ENCODE results near the gene ETV3.
A peak's percentile ranks its signal among the peaks of the same experiment; 100 is the strongest.

The ETV3 gene

DNA sequence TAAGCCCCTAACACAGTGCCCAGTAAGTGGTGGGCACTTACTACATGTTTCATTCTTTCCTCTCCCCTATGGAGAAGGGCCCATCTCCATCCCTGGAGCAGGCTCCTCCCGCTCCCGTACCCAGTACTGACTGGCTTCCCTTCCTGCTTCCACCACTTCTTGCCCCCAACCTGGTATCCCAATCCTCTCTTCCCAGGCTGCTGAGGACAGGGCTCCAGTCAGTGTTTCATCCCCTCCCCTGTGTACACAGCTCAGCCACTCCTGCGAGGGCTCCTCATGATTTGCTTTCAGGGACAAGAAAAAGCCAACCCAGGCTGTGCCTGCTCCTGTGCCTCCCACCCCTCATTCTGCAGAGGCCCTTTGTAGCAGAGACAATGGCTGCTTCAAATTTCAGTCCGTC lies 20.8 kb upstream of the ETV3 start:
- no peak for DNase-seq

DNA sequence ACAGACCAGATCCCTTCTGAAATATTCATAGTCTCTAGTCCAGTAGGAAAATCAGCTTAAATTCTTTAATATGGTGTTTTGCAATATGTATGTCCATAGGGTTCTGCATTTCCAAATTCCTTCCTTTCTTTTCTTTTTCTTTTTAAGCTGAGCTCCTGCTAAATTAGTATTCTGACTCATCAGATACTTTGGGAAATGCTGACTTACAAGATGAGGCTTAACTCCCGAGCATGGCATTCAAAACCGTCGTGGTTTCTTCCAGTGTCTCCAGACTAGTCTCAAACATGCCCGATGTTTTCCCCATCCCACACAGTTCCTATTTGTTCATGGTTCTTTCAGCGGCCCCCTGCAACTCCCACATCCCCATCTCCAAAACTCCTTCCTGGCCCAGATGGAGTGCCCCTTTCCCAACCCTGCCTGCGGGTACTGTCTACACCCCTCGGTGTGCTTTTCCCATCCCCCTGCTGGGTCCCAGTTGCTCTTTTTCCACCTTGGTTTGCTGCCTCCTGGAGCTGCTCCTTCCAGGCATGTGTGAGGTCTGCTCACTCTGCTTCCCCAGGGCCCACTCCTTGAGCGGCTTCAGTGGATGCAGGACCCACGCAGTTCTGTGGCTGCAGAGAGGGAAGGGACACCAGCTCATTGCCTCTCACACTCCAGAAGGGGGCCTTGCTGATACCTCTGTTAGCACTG lies 19.5 kb upstream of the ETV3 start:
- no peak for DNase-seq

DNA sequence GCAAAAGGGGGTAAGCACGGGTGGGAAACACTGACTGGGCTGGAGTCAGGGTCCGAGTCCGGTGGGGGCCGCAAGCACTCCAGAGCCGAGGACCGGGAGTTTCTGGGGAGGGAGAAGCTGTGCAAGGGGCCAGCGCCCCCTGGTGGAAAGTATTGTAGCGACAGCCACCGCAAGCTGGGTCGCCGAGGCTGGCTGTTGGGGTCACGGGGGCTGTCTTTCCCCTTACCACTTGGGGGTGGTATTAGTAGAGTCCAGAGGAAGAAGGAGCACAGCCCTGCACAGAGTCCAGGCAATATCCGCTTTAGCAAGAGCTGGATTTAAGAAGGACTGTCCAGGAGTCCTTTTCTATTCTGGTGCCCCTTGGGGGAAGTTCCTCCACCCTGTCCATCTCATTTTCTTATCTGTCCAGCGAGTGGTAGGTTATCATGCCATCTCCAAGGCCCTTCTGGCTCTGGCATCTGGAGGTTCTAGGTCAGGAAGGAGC lies 17.9 kb upstream of the ETV3 start:
- DNase-seq: peak in 1 of 2 experiments; percentile 12

DNA sequence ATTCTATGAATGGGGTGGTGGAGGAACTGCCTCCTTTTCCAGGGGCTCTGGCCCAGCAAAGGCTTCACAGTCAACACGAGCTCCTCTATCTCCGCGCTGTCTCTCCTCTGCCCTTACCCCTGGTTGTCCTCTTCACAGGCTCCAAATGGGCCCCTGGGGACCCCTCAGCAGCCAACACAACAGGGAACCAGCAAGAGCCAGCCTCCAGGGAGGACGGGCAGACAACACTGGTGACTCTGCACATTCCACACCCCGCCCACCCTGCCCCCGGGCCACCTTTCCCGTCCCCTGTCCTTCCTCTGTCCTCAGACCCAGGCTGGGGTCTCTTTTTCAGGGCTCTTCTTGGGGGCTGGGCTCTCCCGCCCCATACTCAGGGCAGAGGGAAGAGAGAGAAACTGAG lies 17.5 kb upstream of the ETV3 start:
- DNase-seq: no peak

DNA sequence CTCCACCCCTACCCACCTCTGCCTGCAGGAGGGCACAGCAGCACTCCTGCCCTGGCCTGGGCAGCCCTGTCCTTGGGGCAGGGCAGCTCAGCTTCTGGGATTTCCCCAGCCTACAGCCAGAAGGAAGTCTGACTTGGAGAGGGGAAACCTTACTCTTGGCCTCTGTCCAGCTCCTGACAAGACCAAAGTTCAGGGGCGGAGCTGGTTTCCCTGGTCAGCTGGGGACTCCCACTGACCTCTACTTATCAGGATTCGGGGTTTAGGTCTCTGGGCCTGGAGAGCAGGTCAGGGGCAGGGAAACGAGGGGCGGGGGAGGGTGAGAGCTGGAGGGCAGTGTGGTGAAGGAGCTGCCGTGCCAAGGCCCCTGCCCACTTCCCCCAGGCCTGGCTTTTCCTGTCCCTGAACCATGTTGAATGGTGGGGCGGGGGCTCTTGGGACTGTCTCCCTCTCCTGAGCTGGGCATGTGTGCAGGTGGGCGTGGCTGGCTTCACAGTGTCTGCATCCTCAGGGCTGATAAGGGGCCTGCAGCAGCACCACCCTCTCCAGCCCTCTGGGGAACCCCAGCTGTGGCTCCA lies 16.8 kb upstream of the ETV3 start:
- DNase-seq: no peak

DNA sequence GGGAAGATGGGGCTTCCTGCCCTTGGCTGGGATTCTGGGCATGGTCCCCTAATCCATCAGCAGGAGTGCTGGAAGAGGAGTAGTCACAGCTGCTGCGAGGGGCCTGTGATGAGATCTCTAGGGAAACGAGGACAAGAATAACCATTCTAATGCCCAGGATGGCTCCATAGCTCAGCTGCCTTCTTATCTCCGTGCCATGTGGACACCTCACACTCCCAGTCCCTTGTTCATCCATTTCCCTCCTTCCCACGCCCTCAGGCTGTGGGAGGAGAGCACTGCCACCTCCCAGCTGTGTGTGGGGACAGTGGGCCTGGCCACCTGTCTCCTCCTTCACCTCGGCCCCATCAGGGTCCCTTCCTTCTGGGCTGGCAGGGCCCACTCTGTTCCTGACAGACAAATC lies 16.1 kb upstream of the ETV3 start:
- DNase-seq: no peak

DNA sequence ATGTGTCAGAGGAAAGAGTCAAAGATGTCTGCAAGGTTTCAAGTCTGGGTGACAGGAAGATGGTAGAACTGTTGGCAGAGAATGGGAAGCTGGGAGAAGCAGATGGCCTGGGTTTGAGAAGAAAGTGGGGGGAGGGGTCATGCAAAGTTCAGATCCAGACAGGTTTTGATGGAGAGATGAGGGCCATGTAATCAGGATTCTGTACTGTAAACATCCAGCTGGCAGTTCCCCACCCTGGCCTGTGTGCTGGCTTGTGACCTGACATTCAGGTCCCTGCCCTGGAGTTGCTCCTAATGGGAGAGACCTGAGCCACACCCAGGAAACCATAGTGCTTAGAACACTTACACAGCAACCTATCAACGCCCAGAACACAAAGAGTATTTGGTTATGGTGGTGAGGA lies 15.6 kb upstream of the ETV3 start:
- no peak for DNase-seq

DNA sequence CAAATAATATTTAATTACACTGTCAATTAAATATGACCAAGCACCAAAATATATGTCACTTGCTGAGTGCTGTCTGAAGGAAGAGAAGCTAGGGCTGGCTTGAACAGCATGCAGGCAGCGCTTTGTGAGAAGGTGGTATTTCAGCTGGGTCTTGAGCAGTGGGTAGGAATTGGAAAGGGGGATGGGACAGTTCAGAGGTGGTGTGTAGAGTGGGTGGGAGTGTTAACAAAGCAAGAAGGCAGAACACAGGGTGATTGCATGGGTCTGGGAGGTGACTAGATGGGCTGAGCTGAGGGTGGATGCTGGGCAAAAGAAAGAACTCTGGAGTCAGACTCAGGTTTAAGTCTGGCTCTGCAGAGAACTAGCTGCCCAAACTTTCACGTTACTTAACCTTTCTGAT lies 14.3 kb upstream of the ETV3 start:
- DNase-seq: no peak

DNA sequence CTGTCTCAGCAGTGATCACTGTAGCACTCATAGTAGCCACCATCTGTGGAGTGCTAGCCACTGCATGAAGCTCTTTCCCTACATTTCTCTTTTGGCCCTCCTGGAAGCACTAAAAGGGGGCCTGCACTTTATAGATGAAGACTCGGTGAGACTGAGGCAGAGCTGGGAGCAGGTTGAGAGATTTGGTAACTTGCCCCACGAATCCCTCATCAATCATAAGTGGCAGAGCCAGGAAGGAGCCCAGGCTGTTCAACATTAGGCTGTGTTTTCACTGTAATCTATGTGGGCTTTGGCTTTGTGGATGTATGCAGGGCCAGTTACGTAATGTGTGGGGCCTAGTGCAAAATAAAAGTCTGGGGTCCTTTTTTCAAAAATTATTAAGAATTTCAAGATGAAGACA lies 13.3 kb upstream of the ETV3 start:
- no peak for DNase-seq

DNA sequence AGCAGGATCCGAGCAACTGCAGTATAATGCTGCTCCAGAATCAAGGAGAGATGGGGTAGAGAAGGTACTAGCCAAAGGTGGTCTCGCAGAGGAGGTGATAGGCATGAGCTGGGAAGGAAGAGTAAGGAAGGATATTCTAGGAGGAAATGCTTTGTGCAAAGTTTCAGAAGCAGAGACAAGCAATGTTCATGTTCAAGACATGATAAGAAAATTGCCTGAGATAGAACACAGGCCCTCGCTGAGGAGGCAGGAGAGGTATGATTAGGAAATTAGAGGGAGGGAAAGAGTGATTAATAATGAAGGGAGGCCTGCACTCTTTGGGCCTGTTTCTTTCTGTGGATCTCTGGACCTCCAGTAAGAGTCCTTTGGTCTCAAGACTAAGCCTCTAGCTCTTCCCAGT lies 12.9 kb upstream of the ETV3 start:
- no peak for DNase-seq

DNA sequence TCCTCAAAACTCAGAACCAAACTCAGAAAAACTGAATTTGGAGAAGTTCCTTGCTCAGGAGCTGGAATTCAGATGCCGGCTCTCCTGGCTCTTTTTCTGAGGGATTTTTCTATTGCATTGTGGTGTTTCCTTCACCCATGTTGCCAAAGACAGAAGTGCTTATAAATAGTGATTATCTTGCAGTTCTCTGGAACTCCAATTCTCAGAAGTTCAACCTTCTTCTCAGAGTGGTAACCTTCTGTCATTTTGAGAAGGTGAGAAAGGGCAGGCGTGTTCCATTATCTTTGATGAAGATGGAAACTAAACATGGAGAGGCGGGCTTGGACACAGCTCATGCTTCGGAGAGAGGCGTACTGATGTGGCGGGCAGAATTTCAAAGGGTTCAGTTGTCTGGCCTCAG lies 12.4 kb upstream of the ETV3 start:
- no peak for DNase-seq

DNA sequence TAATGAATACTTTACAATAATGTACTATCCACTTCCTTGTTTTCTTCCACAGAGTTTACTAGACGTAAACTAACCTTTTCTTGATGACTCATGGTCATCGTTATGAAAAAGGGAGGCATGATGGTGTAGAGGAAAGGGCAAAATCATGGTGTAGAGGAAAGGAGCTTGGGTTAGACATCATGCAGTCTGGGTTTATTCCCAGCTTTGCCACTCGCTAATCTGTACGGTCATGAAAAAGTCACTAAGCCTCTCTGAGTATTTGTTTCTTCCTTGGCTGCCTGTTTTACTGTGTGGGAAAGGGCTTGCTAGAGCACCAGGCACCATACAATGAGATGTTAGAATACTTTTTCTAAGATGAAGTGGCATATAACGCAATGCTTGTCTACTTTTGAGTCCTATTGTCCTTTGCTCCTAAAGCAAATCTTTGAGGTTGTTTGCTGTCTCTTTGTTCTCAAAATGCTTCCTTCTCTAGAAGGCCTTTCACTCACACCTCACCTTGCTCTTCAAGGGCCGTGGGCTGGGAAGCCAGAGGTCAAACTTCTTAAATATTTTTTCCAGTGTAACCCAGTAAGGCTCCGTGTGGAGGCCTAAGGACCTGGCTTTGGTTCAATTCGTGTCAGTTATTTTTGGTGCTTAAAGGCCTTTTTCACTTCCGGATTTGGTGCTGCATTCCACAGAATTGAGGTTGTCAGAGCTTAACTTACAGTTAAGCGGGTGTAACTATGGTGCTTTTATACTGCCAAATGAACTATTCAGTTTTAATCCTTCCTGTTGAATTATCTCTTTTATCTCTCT lies 9.9 kb upstream of the ETV3 start:
- DNase-seq: no peak

DNA sequence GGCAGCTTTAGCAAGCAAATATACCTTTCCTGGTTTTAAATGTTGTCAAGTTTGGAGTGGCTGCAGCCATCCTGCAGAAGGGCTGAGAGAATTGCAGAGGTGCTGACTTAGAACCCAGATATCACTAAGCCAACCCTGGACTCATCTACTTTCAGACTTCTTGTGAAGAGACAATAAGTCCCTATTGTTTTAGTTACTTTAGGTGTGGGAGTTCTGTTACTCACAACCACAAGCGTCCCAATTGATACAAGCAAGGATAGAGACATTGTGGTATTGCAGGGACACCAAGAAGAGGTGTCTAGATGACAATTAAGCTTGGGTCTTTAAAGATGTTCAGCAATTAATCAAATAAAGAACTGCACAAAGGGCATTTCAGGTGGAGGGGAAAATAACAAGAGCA lies 8.8 kb upstream of the ETV3 start:
- DNase-seq: no peak

DNA sequence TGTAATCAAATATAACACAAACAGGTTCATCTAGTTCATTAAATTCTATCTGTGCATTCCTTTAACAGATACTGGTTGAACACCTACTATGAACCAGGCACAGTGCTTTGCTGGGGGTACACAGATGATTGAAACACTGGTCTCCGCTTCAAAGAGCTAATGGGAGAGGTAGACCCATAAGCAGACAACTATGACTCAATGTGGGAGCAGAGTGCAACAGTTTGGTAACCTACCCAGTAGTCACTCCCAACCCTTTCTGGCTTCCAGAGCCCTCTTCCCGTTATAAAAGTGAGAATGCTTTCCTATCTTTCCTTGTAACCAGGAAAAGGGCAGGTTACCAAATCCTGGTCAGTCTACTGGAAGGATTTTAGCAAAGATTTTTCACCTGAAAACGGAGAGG lies 8.0 kb upstream of the ETV3 start:
- DNase-seq: no peak

DNA sequence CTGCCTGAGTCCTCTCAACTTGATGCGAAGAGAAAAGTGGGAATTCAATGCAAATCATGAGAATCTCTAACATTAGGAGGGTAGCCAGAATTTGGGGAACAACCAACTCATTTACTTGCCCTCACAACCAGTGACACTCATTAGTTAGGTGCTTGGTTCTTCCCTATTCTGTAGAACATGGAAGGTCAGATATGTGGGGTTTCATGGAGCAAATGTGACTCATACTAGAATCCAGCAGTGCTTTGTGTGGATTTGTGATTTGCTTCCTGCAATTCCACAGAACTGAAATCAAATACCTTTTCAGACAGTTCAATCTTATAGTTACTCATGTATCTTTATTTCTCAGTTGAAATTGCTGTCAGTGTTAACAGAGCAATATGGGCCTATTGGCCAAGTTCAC lies 6.9 kb upstream of the ETV3 start:
- DNase-seq: no peak

DNA sequence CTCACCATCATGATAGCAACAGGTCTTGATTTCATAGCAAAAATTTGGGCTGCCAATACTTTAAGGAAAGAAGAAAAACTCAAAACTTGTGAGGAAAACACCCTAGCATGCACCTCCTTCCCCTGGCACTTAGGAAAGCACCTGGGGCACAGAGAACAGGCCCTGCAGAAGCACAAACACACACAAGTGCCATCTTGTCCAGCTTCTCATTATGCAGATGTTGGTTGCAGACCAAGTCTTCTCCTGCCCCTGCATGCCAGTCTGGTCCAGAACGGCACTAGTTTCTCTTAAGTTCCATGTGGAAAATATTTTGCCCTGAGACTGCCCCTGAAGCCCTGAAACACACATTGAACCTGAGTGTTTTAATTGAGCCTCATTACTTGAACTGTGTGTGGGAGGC lies 6.3 kb upstream of the ETV3 start:
- no peak for DNase-seq

DNA sequence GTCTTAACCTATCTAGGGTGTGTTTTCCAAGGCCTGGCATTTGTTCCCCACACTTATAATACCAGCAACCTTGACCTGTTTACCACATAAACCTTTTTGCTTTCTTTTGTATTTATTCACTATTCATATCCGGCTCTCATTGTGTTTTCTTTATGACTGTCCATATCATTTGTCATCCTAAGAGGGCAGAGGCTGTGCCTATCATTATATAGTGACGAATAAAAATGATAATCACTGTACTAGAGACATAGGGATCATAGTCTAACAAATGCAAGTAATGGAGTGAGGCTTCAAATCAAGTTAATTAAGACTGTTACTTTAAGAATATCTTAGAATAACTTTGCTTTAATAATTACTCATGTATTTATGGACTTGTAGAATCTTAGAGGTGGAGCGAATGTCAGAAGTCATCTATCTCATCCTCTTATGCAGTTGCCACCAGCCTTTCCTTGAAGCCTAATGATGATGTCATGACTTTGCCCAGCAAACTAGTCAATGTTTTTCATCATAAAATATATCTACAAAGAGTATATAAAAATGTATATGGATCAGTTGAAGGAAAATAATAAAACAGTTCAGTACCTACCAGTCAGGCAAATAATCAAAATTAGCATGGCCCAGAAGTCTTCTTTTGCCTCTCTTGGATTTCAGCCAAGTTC lies 4.7 kb upstream of the ETV3 start:
- no peak for DNase-seq

DNA sequence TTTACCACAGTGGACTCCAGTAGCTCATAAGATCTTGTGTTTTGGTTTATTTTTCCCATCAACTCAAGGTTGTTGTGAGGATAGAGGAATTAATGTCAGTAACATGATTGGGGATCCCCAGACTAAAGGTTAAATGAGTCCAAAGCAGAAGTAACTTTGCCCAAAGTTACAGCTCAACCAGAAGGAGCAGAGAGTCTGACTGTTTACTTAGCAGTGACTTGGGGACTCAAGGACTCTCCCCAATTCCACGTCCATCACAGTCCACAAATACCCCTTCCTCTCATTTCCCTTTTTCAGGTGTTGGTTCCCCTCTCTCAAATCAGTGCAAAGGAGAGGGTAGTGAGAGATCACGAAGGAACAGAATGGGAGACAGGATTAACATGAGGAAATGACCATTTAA lies 4.0 kb upstream of the ETV3 start:
- DNase-seq: no peak

DNA sequence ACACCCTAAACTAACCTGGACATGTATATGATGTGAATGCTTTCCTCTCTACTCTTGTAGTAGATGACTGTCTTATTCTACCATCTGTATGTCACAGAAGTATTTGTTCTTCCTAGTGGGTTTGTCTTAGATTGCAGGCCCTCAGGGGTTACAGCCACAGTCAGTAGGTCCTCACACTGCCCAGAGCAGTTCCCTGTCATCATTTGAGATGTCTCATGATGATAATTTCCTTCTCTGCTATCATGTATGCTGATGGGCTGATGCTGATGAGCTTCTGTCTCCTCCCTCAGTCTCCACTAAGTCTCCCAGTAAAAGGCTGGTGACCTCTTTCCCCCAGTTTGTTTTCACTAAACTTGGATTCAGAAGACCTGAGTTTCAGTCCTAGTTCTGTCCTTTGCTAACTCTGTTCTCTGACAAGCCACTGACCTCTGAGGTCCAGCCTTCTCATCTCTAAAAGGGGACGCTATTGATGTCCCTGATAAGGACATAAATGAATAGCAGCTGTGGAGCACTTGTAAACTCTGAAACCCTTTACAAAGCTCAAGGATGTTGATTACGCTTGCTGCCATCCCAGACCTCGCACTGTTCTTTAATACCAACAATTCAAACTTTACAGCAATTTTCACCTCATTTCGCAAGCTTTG lies 3.1 kb upstream of the ETV3 start:
- no peak for DNase-seq

DNA sequence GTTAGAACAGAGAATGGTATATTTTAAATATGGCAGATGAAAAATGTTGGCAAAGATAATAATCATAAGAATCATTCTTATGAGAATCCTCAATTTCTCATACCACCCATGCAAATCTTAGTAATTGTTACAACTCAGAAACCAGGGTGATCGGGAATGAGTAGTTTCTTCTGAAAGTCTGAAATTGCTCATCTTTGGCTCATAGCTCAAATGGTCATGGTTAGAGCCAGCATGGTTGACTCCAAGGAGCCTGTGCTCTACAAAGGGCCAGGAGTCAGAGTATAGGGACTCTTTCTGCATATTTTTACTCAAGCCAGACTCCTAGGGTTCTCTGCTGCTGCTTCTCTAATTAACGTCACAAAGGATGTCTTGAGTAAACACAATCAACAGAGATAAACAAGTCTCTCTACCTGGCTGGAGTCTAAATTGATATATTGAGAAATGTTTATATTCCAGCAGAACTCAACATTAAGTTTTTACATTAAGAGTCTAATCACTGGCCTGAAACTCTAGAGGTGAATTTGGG lies 1.9 kb upstream of the ETV3 start:
- no peak for DNase-seq

DNA sequence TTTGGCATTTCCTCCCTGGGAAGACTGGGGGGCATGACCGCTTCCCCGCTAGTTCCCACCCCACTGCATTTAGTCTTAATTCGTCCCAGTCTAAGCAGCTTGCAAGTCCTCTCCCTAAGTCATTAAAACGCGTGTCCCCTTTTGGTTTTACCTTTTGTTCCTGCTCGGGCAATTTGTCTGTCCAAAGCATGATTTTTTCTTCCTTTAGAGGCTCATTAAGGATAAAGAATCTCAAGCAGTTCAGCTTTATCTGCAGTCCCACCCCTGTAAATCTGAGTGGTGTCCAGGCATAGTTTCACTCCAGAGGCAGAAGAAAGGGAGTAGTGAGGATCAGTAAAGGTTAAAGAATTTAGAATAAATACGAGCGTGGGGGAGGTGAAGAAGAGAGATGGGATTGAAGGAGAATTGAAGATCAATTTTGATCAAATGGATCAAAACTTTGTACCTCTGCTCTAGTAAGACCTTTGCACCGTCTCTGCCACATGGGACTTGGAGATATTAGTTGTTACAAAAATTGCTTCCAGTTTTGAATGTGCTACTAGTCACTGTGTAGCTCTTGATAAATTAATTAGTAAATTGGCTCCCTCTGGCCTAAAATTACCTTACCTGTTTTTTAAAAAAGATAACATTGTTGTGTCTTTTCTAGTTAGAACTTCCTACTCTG lies 989 bp upstream of the ETV3 start:
- DNase-seq: no peak

Measured in SW 1271 (cell line).